Hepatocyte (in vitro differentiated cells): ENCODE measurements around the gene GPR65. TPM values are rescaled to one million over a fixed set of nuclear protein-coding genes. Genes with fewer than 3 reads are reported as not detected.
"Not testable (repeated sequence)": the region's sequence is repeated elsewhere in the genome, so short reads cannot be mapped to it uniquely, and the experiment has no call there.

ENCODE experiments used
- DNase-seq: peaks from one replicate; pipeline ENCODE4 v3.0.0-alpha.2; 2016; ENCODE audit warnings: low spot score
- H2AFZ ChIP-seq: fragments of 200-600 bp; sonication (generic); 2 replicates; pipeline ENCODE4 v1.6.0; 2016; ENCODE audit warnings: antibody characterized with exemption, mild to moderate bottlenecking
- H3K27ac ChIP-seq: fragments of 200-600 bp; sonication (generic); 2 replicates; pipeline ENCODE4 v1.5.1; 2016; ENCODE audit warnings: mild to moderate bottlenecking
- H3K27me3 ChIP-seq: fragments of 200-600 bp; sonication (generic); 2 replicates; pipeline ENCODE4 v1.6.1; 2016
- H3K36me3 ChIP-seq: fragments of 200-600 bp; sonication (generic); replicated peaks from 2 replicates; pipeline ENCODE4 v1.5.1; 2016; ENCODE audit warnings: low read depth; ENCODE audit not compliant: insufficient read depth
- H3K4me1 ChIP-seq: fragments of 200-600 bp; sonication (generic); 2 replicates; pipeline ENCODE4 v1.5.1; 2016; ENCODE audit warnings: mild to moderate bottlenecking, moderate library complexity; ENCODE audit not compliant: insufficient read depth
- H3K4me2 ChIP-seq: fragments of 200-600 bp; sonication (generic); 2 replicates; pipeline ENCODE4 v1.6.0; 2016
- H3K4me3 ChIP-seq: fragments of 200-600 bp; sonication (generic); 2 replicates; pipeline ENCODE4 v1.5.1; 2016; ENCODE audit warnings: mild to moderate bottlenecking
- H3K79me2 ChIP-seq: fragments of 200-600 bp; sonication (generic); 2 replicates; pipeline ENCODE4 v1.6.0; 2017; ENCODE audit warnings: mild to moderate bottlenecking
- H3K9me2 ChIP-seq: fragments of 200-600 bp; sonication (generic); replicated peaks from 2 replicates; pipeline ENCODE4 v1.6.0; 2017; ENCODE audit warnings: mild to moderate bottlenecking; ENCODE audit not compliant: insufficient read depth
- H3K9me3 ChIP-seq: fragments of 200-600 bp; sonication (generic); 2 replicates; pipeline ENCODE4 v1.5.1; 2016; ENCODE audit warnings: low read depth, mild to moderate bottlenecking
- H4K20me1 ChIP-seq: fragments of 200-600 bp; sonication (generic); 2 replicates; pipeline ENCODE4 v1.6.0; 2016; ENCODE audit warnings: mild to moderate bottlenecking; ENCODE audit not compliant: insufficient read depth, poor library complexity, severe bottlenecking
- EZH2 ChIP-seq: fragments of 200-600 bp; sonication (generic); IDR thresholded peaks from 2 replicates; pipeline ENCODE4 v1.6.1; 2016; ENCODE audit warnings: antibody characterized with exemption, mild to moderate bottlenecking, borderline replicate concordance
- EZH2phosphoT487 ChIP-seq: fragments of 200-600 bp; sonication (generic); IDR thresholded peaks from one replicate; pipeline ENCODE4 v1.6.1; 2018; ENCODE audit warnings: antibody characterized with exemption, mild to moderate bottlenecking, low read depth, moderate library complexity; ENCODE audit not compliant: unreplicated experiment, severe bottlenecking
- WGBS: methylation state at CpG from one replicate; pipeline ENCODE4 v1.1.6; 2016; ENCODE audit warnings: low lambda C conversion rate; ENCODE audit errors: missing lambda C conversion rate; 5-methylcytosine and 5-hydroxymethylcytosine counted together
- polyA plus RNA-seq: library from polyadenylated mRNA; unstranded; fragments of >200 nt; fragmentation: Nextera tagmentation; extraction: Ambion mirVana; gene quantifications from 2 replicates; pipeline ENCODE4 v1.2.1, GENCODE V29; 2016
- total RNA-seq: library from RNA; depleted of rRNA; stranded (reverse); fragments of >200 nt; gene quantifications from 2 replicates; pipeline ENCODE4 v1.2.3, GENCODE V29; 2014
- TF ChIP-seq, protein P1 (sequence below): fragments of 200-600 bp; sonication (generic); IDR thresholded peaks from 2 replicates; pipeline ENCODE4 v1.5.1; 2016; ENCODE audit warnings: antibody characterized with exemption, mild to moderate bottlenecking; ENCODE audit not compliant: poor library complexity

GPR65 gene
- total and polyA plus RNA-seq, 2 experiments from 2014 or later: 0.10 to 0.13 TPM

- TF ChIP-seq, protein P1, sequence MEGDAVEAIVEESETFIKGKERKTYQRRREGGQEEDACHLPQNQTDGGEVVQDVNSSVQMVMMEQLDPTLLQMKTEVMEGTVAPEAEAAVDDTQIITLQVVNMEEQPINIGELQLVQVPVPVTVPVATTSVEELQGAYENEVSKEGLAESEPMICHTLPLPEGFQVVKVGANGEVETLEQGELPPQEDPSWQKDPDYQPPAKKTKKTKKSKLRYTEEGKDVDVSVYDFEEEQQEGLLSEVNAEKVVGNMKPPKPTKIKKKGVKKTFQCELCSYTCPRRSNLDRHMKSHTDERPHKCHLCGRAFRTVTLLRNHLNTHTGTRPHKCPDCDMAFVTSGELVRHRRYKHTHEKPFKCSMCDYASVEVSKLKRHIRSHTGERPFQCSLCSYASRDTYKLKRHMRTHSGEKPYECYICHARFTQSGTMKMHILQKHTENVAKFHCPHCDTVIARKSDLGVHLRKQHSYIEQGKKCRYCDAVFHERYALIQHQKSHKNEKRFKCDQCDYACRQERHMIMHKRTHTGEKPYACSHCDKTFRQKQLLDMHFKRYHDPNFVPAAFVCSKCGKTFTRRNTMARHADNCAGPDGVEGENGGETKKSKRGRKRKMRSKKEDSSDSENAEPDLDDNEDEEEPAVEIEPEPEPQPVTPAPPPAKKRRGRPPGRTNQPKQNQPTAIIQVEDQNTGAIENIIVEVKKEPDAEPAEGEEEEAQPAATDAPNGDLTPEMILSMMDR: no peak
- TF ChIP-seq EZH2phosphoT487 (no peak), EZH2 (no peak)
- Histone ChIP-seq H4K20me1 (no peaks in the 10 kb centered on the region), H3K9me2 (no peaks in the 10 kb centered on the region), H3K79me2 (no peaks in the 10 kb centered on the region), H3K27me3 (no peaks in the 10 kb centered on the region), H3K4me2 (no peak overlapping the region), H3K9me3 (no peaks in the 10 kb centered on the region), H3K27ac (peak overlapping the region; percentile 21), H3K4me1 (no peaks in the 10 kb centered on the region), H3K36me3 (no peaks in the 10 kb centered on the region), H2AFZ (no peak overlapping the region), H3K4me3 (no peak overlapping the region)
- 96% methylated on average over 2 of the region's 2 CpGs for WGBS
- DNase-seq: no peak
Measured at GRCh38 chr14:88017535-88017934, 12.6 kb downstream of the GPR65 start.

DNA sequence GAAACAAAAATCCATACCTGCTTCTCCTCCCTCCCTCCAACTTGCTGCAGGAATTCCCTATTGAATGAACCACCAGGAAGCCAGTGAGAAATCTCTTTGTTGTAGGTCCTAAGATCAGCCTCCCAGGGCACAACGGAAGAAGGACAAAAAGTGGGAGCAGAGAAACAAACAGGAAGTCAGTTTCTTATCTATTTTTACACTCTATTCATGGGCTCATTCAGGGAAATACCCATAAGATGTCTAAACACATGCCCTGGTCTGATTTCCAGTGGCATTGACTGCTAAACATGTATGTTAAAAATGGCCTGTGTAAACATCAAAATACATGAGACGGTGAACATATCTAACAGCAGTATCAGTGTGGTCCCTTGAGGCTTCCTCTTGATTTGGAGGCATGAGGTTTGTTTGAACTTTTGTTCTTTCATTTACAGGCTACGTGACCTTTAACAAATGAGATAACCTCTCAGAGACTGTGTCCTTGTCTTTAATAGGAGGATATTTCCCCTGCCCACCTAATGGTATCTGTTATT, 18.8 kb downstream of the GPR65 start:
- Histone ChIP-seq H3K4me1 (peaks cover 23% of the 10 kb centered on the region), H3K36me3 (no peaks in the 10 kb centered on the region), H2AFZ (peak overlapping the region; percentile 7), H3K9me2 (no peaks in the 10 kb centered on the region), H4K20me1 (no peaks in the 10 kb centered on the region), H3K27ac (peak overlapping the region; percentile 76), H3K9me3 (no peaks in the 10 kb centered on the region), H3K4me2 (no peak overlapping the region), H3K79me2 (no peaks in the 10 kb centered on the region), H3K27me3 (no peaks in the 10 kb centered on the region), H3K4me3 (no peak overlapping the region)
- TF ChIP-seq EZH2: no peak
- no peak for DNase-seq
- WGBS: 38% methylated on average over 3 of the region's 3 CpGs

DNA sequence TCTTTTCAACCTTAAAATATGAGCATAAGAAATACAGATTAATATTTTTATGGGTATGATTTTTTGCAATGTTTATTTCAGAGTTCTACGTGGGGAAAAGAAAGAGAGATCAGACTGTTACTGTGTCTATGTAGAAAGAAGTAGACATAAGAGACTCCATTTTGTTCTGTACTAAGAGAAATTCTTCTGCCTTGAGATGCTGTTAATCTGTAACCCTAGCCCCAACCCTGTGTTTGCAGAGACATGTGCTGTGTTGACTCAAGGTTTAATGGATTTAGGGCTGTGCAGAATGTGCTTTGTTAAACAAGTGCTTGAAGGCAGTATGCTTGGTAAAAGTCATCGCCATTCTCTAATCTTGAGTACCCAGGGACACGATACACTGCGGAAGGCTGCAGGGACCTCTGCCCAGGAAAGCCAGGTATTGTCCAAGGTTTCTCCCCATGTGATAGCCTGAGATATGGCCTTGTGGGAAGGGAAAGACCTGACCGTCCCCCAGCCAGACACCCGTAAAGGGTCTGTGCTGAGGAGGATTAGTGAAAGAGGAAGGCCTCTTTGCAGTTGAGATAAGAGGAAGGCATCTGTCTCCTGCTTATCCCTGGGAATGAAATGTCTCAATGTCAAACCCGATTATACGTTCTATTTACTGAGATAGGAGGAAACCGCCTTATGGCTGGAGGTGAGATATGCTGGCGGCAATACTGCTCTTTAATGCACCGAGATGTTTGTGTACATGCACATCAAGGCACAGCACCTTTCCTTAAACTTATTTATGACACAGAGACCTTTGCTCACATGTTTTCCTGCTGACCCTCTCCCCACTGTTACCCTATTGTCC, 19.5 kb downstream of the GPR65 start:
- H3K4me3 ChIP-seq: not testable (repeated sequence)

GRCh38 chr14:88025313-88025712, 20.4 kb downstream of the GPR65 start:
- no peaks in the 10 kb centered on the region for H3K9me2 ChIP-seq
- no peaks in the 10 kb centered on the region for H4K20me1 ChIP-seq
- H2AFZ ChIP-seq: no peak overlapping the region
- no peak for DNase-seq
- H3K27me3 ChIP-seq: no peaks in the 10 kb centered on the region
- no peaks in the 10 kb centered on the region for H3K79me2 ChIP-seq
- peaks cover 23% of the 10 kb centered on the region for H3K4me1 ChIP-seq
- H3K4me2 ChIP-seq: peak overlapping the region; percentile 66
- no peaks in the 10 kb centered on the region for H3K9me3 ChIP-seq
- H3K27ac ChIP-seq: peak overlapping the region; percentile 76
- no peaks in the 10 kb centered on the region for H3K36me3 ChIP-seq
- no peak for TF ChIP-seq EZH2
- no peak for TF ChIP-seq EZH2phosphoT487
- TF ChIP-seq, protein P1: no peak
- no peak overlapping the region for H3K4me3 ChIP-seq
- WGBS: 27% methylated on average over 3 of the region's 3 CpGs

More for the DNA sequence above, 19.5 kb downstream of the GPR65 start:
- H3K27me3 ChIP-seq, H3K9me3 ChIP-seq, H3K9me2 ChIP-seq, H3K36me3 ChIP-seq, H4K20me1 ChIP-seq, H3K79me2 ChIP-seq, H2AFZ ChIP-seq: not testable (repeated sequence)
- peak; percentile 39 for DNase-seq
- Histone ChIP-seq H3K4me2 (peak overlapping the region; percentile 66), H3K4me1 (peaks cover 23% of the 10 kb centered on the region), H3K27ac (peak overlapping the region; percentile 76)
- peak; percentile 43 for TF ChIP-seq EZH2phosphoT487
- WGBS: 18% methylated on average over 11 of the region's 11 CpGs
